Hippocampal formation (tissue), 2 donors: ENCODE results near the gene CCR9.

Experiments
- DNase-seq, 2 donors: peaks; one replicate each; lab custom pipeline; 2025; lab: John Stamatoyannopoulos, UW

The CCR9 gene

DNA sequence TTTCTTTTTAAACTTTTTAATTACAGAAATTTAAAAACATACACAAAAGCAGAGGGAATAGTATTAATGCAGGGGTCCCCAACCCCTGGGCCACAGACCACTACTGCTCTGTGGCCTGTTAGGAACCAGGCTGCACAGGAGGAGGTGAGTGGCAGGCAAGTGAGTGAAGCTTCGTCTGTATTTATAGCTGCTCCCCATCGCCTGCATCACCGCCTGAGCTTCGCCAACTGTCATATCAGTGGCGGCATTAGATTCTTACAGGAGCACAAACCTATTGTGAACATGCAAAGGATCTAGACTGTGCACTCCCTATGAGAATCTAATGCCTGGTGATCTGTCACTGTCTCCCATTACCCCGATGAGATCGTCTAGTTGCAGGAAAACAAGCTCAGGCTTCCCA is 22.4 kb downstream of the CCR9 start:
- DNase-seq, result no peak

GRCh38 chr3:45909542-45909941 is 23.2 kb downstream of the CCR9 start:
- no peak for DNase-seq

DNA sequence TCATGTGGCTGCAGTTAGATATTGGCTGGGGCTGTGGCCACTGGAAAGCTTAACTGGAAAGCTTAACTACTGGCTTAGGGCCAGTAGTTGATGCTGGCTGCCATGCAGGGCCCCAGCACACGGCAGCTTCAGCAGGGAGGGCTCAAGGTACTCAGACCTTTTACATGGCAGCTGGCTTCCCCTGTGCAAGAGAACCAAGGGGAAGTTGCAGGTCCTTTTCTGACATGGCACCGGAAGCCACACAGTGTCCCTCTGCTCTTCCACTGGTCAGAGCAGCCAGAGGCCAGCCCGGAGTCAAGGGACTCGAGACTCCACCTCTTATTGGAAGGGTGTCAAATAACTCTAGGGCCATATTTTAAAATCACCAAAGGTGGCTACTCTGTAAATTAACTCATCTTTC is 24.5 kb downstream of the CCR9 start:
- DNase-seq, result no peak

DNA sequence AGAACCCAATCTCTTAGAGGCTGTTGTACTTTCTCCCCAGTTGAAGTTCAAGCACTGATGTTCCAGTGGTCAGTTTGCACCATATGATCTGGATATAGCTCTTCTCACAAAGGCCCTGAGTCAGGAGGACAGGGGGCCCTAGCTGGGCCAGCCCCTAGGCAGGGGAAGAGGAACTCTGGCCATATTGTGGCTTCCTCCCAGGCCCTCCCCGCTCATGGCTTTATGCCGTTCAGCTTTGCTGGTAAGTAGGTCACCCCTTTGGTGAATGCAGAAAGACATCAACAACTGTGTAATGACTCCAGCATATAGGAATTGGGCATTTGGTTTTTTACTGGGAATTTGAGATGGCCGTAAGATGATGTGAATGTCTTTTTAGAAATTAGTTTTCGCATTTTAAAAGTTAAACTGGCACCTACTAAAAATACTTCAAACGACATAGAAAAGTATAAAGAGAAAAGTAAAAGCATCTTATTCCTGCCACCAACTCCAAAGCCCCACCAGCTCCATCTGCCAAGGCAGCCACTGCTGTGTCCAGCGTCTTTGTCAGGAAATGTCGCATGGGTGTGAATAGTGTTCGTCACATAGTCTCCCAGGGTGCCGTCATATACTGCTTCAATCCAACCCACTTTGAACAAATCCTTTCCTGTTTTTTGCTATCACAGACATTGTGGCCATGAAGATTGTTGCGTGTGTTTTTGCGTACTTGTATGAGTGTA is 25.3 kb downstream of the CCR9 start:
- DNase-seq, result no peak

GRCh38 chr3:45912435-45912834 is 26.1 kb downstream of the CCR9 start:
- DNase-seq, result no peak

DNA sequence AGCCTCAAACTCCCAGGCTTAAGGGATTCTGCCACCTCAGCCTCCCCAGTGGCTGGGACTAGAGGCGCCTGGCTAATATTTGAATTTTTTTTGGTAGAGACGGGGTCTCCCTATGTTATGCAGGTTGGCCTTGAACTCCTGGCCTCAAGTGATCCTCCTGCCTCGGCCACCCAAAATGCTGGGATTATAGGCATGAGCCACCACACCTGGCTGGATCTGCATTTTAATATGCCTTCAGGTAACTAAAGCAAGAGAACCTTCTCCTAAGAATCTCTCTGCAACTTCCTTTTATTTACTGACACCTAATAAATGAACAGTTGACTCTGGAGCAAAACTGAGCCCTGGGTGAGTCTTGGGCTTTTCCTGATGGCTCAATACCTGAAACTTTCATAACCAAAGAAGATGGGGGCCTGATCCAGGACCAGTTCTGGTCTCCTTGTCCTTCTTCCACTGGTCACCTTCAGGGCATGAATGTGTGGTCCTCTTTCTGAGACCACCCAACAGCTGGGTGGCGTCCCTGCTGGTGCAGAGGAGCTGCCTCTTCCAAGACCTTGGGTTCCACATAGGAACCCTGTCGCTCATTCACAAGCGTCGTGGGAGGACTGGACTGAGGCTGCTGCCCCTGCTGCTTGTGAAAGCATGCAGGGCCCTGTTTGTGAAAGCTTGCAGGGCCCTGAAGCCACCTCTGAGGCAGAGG is 28.2 kb downstream of the CCR9 start:
- no peak for DNase-seq

DNA sequence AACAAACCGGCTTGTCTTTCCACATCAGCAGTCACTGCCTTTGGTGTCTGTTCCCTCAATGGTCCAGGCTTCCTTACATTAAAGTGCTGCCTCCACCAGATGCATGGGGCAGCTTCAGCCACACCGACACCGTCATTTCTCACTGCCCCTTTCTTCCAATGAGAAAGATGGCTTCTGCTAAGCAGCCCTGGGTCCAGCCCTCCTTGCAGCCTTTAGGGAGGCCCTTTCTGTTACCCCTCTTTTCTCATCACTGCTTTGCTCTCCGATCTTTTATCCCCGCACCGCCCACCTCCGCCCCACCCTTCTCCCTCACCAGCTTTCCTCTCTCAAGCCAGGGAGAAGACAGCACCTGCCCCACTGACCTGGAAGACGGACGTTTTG is 28.7 kb downstream of the CCR9 start:
- DNase-seq, result no peak

DNA sequence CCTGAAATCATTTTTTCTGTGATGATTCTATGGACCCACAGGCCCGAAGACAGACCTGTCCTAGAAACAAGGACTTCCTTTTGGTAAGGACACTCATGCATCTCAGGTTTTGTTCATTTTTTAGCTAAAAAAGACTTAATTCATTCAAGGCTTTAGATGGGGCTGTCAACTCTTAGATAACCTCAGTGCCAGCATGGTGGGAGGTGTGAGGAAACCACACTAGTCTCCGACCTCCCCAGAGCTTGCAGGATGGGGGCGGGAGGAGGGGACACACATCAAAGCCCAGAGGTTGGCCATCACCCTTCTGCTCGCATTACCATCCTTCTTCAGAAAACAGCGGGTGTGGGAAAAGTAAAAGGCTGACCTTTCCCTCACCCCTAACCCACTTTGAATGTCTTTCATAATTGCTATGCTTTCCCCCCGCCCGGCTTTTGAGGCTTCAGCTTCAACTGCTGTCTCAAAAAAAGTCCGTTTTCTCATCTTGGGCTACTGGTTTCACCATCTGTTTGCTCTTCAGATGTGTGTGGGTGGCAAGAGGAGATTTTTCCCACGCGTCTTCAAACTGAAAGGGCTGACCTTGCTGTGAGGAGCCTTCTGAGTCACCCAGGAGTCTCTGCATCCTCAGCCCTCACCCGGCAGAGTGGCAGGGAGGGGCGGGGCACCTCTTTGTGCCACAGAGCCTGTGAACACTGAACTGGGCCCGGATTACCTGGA is 29.3 kb downstream of the CCR9 start:
- no peak for DNase-seq

DNA sequence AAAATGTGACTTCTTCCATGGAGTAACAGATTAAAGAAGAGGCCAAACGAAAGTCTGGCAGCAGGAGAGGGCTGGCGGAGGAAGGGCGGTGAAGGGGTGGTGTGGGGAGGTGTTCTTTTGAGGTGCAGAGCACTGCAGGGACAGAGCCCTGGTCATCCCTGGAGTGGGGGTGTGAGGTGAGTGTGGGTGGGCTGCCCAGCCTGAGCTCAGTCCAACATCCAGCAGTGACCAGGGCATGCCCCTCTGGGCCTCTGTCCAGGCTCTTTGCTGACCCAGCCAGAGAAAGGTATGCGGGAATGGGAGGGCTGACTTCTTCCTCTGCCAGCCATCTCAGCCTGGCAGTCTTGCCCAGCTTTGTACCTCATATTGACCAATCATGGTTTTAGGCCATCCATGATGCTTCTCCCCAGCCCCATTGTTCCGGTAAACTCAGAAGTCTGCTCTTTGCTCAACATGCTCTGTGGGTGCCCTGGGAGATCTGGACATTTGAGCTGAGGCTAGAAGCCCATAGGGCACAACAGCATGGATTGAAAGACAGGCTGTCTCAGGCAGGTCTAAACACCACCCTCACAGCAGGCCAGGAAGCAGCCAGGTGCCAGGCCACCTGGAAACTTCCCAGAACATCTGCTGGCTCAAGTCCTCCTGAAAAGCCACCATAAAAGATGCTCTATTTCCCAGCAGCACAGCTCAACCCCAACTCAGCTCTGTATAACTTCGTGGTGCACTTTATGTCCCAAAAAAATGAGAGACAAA is 31.0 kb downstream of the CCR9 start:
- no peak for DNase-seq

GRCh38 chr3:45921158-45922038 is 35.1 kb downstream of the CCR9 start:
- DNase-seq, result no peak

GRCh38 chr3:45922039-45922326 is 35.6 kb downstream of the CCR9 start:
- no peak for DNase-seq

- DNase-seq, result no peak
These were observed 36.7 kb downstream of the CCR9 start for GRCh38 chr3:45922950-45923590.

GRCh38 chr3:45923755-45924154 is 37.4 kb downstream of the CCR9 start:
- no peak for DNase-seq

GRCh38 chr3:45927881-45928280 is 41.5 kb downstream of the CCR9 start:
- no peak for DNase-seq

GRCh38 chr3:45929042-45929679 is 42.8 kb downstream of the CCR9 start:
- DNase-seq, result peak in 1 of 2 donors; percentile 4

DNA sequence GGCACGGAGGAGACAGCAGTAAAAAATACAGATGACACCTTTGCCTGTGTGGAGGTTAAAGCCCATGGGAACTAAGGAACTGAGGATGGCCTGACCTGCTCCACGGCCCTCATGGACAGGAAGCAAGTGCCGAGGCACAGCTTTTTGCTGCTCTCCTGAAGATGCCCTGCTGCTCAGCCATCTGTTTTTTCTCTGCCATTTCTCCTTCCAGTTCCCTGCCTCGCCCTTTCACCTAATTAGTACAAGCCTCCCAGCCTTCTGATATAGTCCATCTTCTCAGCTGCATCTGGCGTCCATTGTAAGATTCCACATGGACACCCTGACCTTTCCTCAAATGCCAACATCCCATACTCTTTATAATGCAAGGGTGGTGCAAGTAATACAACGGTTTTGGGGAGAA is 45.2 kb downstream of the CCR9 start:
- no peak for DNase-seq

DNA sequence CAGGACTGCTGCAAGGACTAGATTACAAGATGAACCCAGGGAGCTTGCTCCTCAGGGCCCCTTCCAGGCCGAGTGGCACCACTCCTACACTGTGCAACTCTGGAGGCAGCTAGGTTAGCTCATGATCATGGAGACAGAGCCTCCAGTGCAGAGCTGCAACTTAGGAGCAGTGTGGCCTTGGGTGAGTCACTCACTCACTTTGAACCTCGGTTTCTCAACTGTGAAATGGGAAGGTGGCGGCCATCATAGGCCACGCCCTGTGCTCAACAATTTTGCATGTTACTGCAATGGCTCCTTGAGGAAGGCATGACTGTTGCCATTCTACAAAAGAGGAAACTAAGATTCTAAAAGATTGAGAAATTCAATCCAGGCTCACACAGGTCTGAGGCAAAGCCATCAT is 45.8 kb downstream of the CCR9 start:
- DNase-seq, result no peak

DNA sequence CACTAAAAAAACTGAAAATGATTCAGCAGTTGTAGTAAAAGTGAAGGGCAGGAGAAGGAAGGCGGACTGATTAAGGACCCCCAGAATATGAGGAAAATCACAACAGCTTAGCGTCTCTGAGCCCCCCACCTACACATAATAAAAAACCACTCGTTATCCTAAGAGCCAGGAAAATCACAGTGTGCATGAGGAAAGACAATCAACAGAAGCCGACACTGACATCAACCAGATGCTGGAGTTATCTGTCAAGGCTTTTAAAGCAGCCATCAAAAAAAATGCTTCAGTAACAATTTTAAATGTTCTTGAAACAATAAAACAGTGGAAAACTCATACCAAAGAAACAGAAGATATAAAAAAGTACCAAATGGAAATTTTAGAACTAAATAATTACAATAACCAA is 47.2 kb downstream of the CCR9 start:
- no peak for DNase-seq

DNA sequence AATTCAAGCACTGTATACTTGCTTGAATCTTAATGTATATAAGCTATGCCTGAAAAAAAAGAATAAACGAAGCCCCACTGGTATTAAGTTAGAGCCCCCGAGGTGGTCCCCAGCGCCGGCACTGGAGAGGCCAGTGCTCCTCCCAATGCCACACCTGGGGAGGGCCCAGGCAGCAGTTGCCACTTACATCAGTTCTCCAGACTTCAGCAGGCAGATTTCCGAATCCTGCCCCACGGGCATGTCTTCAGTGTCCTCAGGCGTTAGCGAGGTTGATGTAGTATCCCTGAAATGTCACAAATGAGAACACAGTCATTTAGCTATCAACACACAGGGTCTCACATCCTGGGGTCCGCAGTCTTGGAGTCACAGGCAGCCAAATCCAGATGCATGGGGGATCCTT is 49.9 kb downstream of the CCR9 start:
- no peak for DNase-seq

- DNase-seq, result no peak
These were observed 51.1 kb downstream of the CCR9 start for GRCh38 chr3:45937206-45938042.
